ENCODE measurements around the gene NUDT14.
A peak's percentile ranks its signal among the peaks of the same experiment; 100 is the strongest.

The NUDT14 gene

GRCh38 chr14:105204206-105204930, 23.3 kb upstream of the NUDT14 start:
- ChIA-PET POLR2A (no interaction called here), CTCF (interaction anchor here (0.7 to 4.0 kb wide), 6 partner anchors 9 to 147 kb away, joined by 3 to 23 read pairs (median 5); no protein-coding TSS in a partner anchor)
- Histone ChIP-seq H3K9me3 (ENCODE audit: control insufficient read depth, insufficient read depth, low read depth, low read length) (no peaks in the 10 kb centered on the region), H3K4me3 (ENCODE audit: low read depth, low read length) (no peak overlapping the region), H3K4me1 (ENCODE audit: control insufficient read depth, insufficient read depth, low read length) (no peaks in the 10 kb centered on the region), H3K36me3 (ENCODE audit: control insufficient read depth in 2 of 2, insufficient read depth in 1 of 2, low read length in 2 of 2) (no peaks in the 10 kb centered on the region), H3K27ac (ENCODE audit: extremely low read depth, low read depth, low read length) (no peak overlapping the region)
- TF ChIP-seq ZSCAN18 (tag by site-specific recombination; IDR thresholded peaks at IDR 0.05) = no peak
- TF ChIP-seq EGR2 (tag by site-specific recombination; IDR thresholded peaks at IDR 0.05; ENCODE audit: low read depth) = peak; percentile 62; the same call in 1 of the 2 replicates
- TF ChIP-seq ZNF24 (tag by site-specific recombination; IDR thresholded peaks at IDR 0.05) = no peak
- TF ChIP-seq ZNF610 (tag by site-specific recombination; IDR thresholded peaks at IDR 0.05; ENCODE audit: borderline replicate concordance) = no peak
- no peak for TF ChIP-seq GLI2 (tag by site-specific recombination; IDR thresholded peaks at IDR 0.05; ENCODE audit: borderline replicate concordance, low read depth)
- TF ChIP-seq KLF8 (tag by site-specific recombination; IDR thresholded peaks at IDR 0.05) = peak; percentile 12; the same call in 1 of the 2 replicates
- TF ChIP-seq GLIS2 (tag by site-specific recombination; IDR thresholded peaks at IDR 0.05) = no peak
- TF ChIP-seq ZFHX2 (tag by site-specific recombination; conservative IDR thresholded peaks at IDR 0.05) = peak; percentile 71; the same call in 1 of the 2 replicates
- TF ChIP-seq HIC1 (tag by site-specific recombination; IDR thresholded peaks at IDR 0.05) = peak; percentile 54
- TF ChIP-seq ZBTB7A (tag by site-specific recombination; IDR thresholded peaks at IDR 0.05; ENCODE audit: low read depth) = 0 out of 2 replicates have a peak, but pooled peaks have one; percentile 52
- TF ChIP-seq ZNF169 (tag by site-specific recombination; IDR thresholded peaks at IDR 0.05) = no peak
- peak; percentile 52; the same call in 1 of the 2 replicates for TF ChIP-seq ZNF157 (tag by site-specific recombination; IDR thresholded peaks at IDR 0.05)
- no peak for TF ChIP-seq ZNF623 (tag by site-specific recombination; IDR thresholded peaks at IDR 0.05)

- Histone ChIP-seq H3K4me3 (ENCODE audit: low read depth, low read length) (no peak overlapping the region), H3K27ac (ENCODE audit: extremely low read depth, low read depth, low read length) (no peak overlapping the region), H3K9me3 (ENCODE audit: control insufficient read depth, insufficient read depth, low read depth, low read length) (no peaks in the 10 kb centered on the region), H3K4me1 (ENCODE audit: control insufficient read depth, insufficient read depth, low read length) (no peaks in the 10 kb centered on the region), H3K36me3 (ENCODE audit: control insufficient read depth in 2 of 2, insufficient read depth in 1 of 2, low read length in 2 of 2) (no peaks in the 10 kb centered on the region)
- CTCF ChIA-PET = interaction anchor here (0.6 to 4.0 kb wide), 16 partner anchors 10 to 150 kb away, joined by 3 to 23 read pairs (median 4); no protein-coding TSS in a partner anchor
- peak; percentile 39; the same call in 1 of the 2 replicates for TF ChIP-seq ZNF10 (tag by site-specific recombination; IDR thresholded peaks at IDR 0.05)
- TF ChIP-seq ZBTB48 (tag by site-specific recombination; IDR thresholded peaks at IDR 0.05) = no peak
- no peak; the same call in 1 of the 2 replicates for TF ChIP-seq PATZ1 (tag by site-specific recombination; IDR thresholded peaks at IDR 0.05)
- no peak for TF ChIP-seq ZNF175 (tag by site-specific recombination; IDR thresholded peaks at IDR 0.05)
- TF ChIP-seq ZNF596 (tag by site-specific recombination; IDR thresholded peaks at IDR 0.05) = no peak
- no peak for TF ChIP-seq ZNF600 (tag by site-specific recombination; IDR thresholded peaks at IDR 0.05)
- POLR2A ChIA-PET = no interaction called here
Measured at GRCh38 chr14:105203701-105204100, 22.6 kb upstream of the NUDT14 start.

Data from HEK293 (cell line).